Left colon (tissue), 2 donors: ENCODE measurements around the gene SMC6. TPM values are rescaled to one million over a fixed set of nuclear protein-coding genes. Genes with fewer than 3 reads are reported as not detected.

Experiments used
- ATAC-seq: fragments of 200-7000 bp; cut with Tn5 transposase; one replicate; pipeline ENCODE4 v1.9.1; 2020; ENCODE audit warnings: mild to moderate bottlenecking, moderate library complexity
- DNase-seq, 2 donors: peaks; one replicate each; pipeline ENCODE4 v3.0.0-alpha.2; 2020
- intact Hi-C, 2 donors: fragments of 100-400 bp; cut with DNase I in 1 of 2; cut with micrococcal nuclease in 1 of 2; formaldehyde crosslinking; loops; one replicate each; pipeline versions ENCODE4 v1.11.2 to v1.14.0; 2022; cut with DNase I, micrococcal nuclease
- long read RNA-seq: library from polyadenylated mRNA; unstranded; transcript quantifications from one replicate; pipeline ENCODE4 v2.0.0, GENCODE V29; 2021
- total RNA-seq, 2 donors: library from RNA; stranded (reverse); fragmentation: NEBNext Ultra II Directional; extraction: Animal tissue kit (Norgen Biotek cat#: 25700); gene quantifications; one replicate each; pipeline ENCODE4 v1.2.1, GENCODE V29; 2021
- donor health status: DM: no; HTN: no; CAD: no.
- donor health status: DM: yes; HTN: yes; CAD: no.

The SMC6 gene
- total RNA-seq: 10 to 100 TPM; 23.3 to 25.3 TPM
- long read RNA-seq, full-length matches to known transcripts: 6 of 38 reads
- long read RNA-seq, partial matches to known transcripts: 28 of 38 reads
- long read RNA-seq, other reads (novel, unspliced or antisense): 4 of 38 reads

GRCh38 chr2:17753803-17754663 lies at the start of gene SMC6, which contains the start of gene GEN1:
TSS of gene SMC6 (minus strand) at chr2:17753810. CDS start at chr2:17745946, 7,864 bp downstream.
TSS of gene GEN1 (plus strand) at chr2:17754138. CDS start at chr2:17759944, 5,806 bp downstream.
- ATAC-seq (peak; percentile 87), DNase-seq (peak; percentile 87 to 93)
- intact Hi-C loops: no loop called here

- DNase-seq (peak; percentile 71 to 72), ATAC-seq (peak; percentile 82)
- intact Hi-C loops: no loop called here
These were observed 47.3 kb upstream of the SMC6 start for GRCh38 chr2:17800693-17801458.

- no peak for ATAC-seq
- intact Hi-C loops: no loop called here
- no peak for DNase-seq
These were observed 46.6 kb upstream of the SMC6 start for GRCh38 chr2:17800219-17800618.

GRCh38 chr2:17799301-17800120 lies 45.9 kb upstream of the SMC6 start:
- intact Hi-C loops: no loop called here
- DNase-seq (no peak), ATAC-seq (peak; percentile 55)

- ATAC-seq (no peak), DNase-seq (no peak)
- intact Hi-C loops: no loop called here
These were observed 44.7 kb upstream of the SMC6 start for GRCh38 chr2:17798338-17798737.

GRCh38 chr2:17795309-17795708 lies 41.7 kb upstream of the SMC6 start:
- peak in 1 of 2 donors; percentile 55 for DNase-seq
- peak; percentile 84 for ATAC-seq

GRCh38 chr2:17793803-17794354 lies 40.3 kb upstream of the SMC6 start:
- intact Hi-C loops: no loop called here
- ATAC-seq (no peak), DNase-seq (no peak)

More at GRCh38 chr2:17795309-17795708, 41.7 kb upstream of the SMC6 start:
- intact Hi-C loops: no loop called here

- intact Hi-C loops: no loop called here
- ATAC-seq (no peak), DNase-seq (no peak)
These were observed 39.7 kb upstream of the SMC6 start for GRCh38 chr2:17793296-17793695.

GRCh38 chr2:17792515-17792914 lies 38.9 kb upstream of the SMC6 start:
- DNase-seq (no peak), ATAC-seq (no peak)
- intact Hi-C loops: no loop called here

- intact Hi-C loops: no loop called here
- ATAC-seq: no peak
- DNase-seq: no peak
These were observed 38.2 kb upstream of the SMC6 start for GRCh38 chr2:17791817-17792130.

GRCh38 chr2:17791121-17791816 lies 37.7 kb upstream of the SMC6 start:
- no peak for ATAC-seq
- intact Hi-C loops: no loop called here
- DNase-seq: no peak

- ATAC-seq: no peak
- intact Hi-C loops: no loop called here
- DNase-seq: no peak
These were observed 36.9 kb upstream of the SMC6 start for GRCh38 chr2:17790536-17790935.

- DNase-seq: no peak
- ATAC-seq: no peak
- intact Hi-C loops: no loop called here
These were observed 35.2 kb upstream of the SMC6 start for GRCh38 chr2:17788773-17789172.

- intact Hi-C loops: no loop called here
- ATAC-seq: no peak
- no peak for DNase-seq
These were observed 33.1 kb upstream of the SMC6 start for GRCh38 chr2:17786727-17787126.

- ATAC-seq (no peak), DNase-seq (no peak)
- intact Hi-C loops: no loop called here
These were observed 27.9 kb upstream of the SMC6 start for GRCh38 chr2:17781482-17781881.

GRCh38 chr2:17780546-17780945 lies 26.9 kb upstream of the SMC6 start:
- intact Hi-C loops: no loop called here
- no peak for ATAC-seq

GRCh38 chr2:17772532-17772931 lies 18.9 kb upstream of the SMC6 start:
- intact Hi-C loops: no loop called here
- ATAC-seq (no peak), DNase-seq (no peak)

More at GRCh38 chr2:17780546-17780945, 26.9 kb upstream of the SMC6 start:
- DNase-seq: no peak

GRCh38 chr2:17771956-17772355 lies 18.3 kb upstream of the SMC6 start:
- ATAC-seq (no peak), DNase-seq (no peak)
- intact Hi-C loops: no loop called here
